Left forelimb (tissue), 1 donor: Measurements from ENCODE around the gene CD300LG.
"Not testable (repeated sequence)": the region's sequence is repeated elsewhere in the genome, so short reads cannot be mapped to it uniquely, and the experiment has no call there.

Experiments used
- DNase-seq: peaks from one replicate; pipeline ENCODE4 v3.0.0-alpha.2; 2018; ENCODE audit warnings: low spot score

The CD300LG gene

DNA sequence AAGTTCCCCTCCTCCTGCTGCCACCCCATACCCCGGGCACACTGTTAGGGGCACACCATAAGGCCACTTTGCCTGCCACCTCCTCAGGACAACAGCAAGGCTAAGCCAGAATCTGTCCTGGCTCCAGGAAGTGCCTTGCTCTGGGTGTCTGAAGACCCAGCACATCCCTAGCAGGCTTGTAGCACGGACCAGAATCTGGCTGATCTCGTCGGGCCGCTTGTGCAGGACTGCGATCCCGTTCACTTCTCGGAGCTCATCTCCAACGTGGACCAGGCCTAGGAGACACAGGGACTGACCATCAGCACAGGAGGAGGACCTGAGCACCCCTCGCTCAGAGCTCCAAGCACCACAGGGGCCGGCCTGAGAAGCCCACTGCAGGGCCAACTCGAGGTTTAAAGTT is 21.4 kb upstream of the CD300LG start:
- DNase-seq: no peak

- DNase-seq: no peak
Observed at GRCh38 chr17:43826206-43826605, 20.8 kb upstream of the CD300LG start.

DNA sequence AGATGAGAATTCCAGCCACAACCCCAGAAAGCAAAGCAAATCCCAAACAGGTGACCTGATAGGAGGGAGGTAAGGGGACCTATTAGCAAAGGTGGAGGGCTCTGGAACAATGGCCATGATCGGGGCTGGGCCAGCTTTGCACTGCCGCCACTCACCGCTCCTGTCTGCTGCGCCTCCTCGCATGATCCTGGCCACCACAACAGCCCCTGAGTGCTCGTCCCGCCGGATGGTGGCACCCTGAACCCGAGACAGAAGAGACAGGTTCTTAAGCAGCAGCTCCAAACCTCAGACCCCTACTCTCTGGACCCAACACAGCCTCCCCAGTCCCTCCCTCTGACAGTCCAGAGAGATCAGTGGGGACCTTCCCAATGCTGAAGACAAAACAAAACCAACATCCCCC is 19.4 kb upstream of the CD300LG start:
- no peak for DNase-seq

GRCh38 chr17:43829738-43830137 is 17.2 kb upstream of the CD300LG start:
- DNase-seq: no peak

DNA sequence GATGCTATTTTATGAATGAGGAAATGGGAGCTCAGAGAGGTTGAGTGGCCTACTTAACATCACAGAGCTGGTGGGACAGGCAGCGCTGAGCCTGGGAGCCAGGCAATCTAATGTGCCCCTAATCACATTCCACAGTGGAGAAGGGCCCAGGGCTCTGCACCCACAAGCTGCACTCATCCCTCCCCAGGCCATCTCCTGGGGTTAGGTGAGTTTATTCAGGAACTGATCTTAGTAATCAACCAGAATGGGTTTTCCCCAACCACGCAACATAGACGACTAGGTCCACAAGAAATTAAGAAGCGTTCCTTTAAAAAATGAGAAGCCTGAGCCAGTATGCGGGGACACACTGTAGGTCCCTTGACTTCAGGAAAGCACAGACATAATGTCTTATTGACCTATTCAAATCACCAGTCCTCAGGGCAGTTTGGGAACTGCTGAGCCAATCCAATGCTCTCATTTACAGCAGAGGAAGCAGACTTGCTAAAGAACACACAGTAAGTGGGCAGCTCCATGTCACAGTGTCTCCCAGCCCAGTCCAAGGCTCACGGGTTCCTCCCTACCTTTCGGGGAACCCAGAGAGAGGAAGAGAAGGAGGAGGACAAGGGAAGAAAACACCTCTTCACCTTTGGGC is 16.4 kb upstream of the CD300LG start:
- no peak for DNase-seq

- DNase-seq: no peak
Observed at GRCh38 chr17:43831633-43832032, 15.3 kb upstream of the CD300LG start.

DNA sequence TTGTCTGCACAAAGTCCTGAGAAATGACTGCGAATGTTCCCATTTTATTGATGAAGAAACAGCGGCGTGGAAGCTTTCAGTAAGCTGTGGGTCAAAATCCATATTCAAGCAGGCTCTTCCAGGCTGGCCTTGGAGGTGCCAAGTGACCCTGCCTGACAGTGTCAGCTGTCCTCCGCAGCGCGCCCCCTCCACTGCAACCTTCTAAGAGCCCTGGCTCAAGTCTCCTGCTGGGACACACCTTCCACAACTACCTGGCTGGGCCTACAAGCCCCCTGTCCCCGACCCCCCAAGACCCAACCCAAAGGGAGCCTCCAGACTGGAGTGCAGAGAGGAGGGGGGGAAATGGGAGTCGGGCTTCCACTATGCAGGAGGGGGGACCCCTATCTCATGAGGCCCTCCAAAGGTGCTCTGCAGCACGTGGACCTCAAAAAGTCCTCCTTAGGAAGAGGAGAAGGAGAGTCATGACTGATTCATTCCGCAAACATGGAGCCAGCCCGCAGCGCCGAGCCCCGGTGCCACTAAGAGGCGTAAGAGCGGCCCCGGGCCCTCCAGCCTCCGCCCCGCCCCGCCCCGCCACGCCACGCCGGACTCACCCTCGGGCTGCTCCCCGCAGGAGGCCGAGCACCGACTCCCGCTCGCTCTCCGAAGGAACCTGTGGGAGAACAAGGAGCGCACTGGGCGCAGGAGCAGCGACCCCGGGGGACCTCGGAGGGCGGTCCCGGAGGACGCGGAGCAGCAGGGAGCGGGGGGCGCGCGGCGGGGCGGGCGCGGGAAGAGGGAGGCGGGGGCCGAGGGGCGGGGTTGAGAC is 14.6 kb upstream of the CD300LG start:
- DNase-seq: peak; percentile 74

GRCh38 chr17:43832976-43833829 is 13.8 kb upstream of the CD300LG start, which contains the start of gene MPP3:
Gene MPP3, minus strand, starts transcription at chr17:43833146. Its CDS starts 1,240 bp downstream, at chr17:43831906.
- DNase-seq: peak; percentile 78

GRCh38 chr17:43834106-43834505 is 12.9 kb upstream of the CD300LG start:
- DNase-seq: no peak

- no peak for DNase-seq
Observed at GRCh38 chr17:43839670-43840108, 7.3 kb upstream of the CD300LG start.

- no peak for DNase-seq
Observed at GRCh38 chr17:43840814-43841213, 6.2 kb upstream of the CD300LG start.

- DNase-seq: no peak
Observed at GRCh38 chr17:43841282-43841681, 5.7 kb upstream of the CD300LG start.

GRCh38 chr17:43842091-43842974 is 4.6 kb upstream of the CD300LG start:
- not testable (repeated sequence) for DNase-seq

- DNase-seq: no peak
Observed at GRCh38 chr17:43842975-43843325, 4.0 kb upstream of the CD300LG start.

- no peak for DNase-seq
Observed at GRCh38 chr17:43844241-43844640, 2.7 kb upstream of the CD300LG start.

DNA sequence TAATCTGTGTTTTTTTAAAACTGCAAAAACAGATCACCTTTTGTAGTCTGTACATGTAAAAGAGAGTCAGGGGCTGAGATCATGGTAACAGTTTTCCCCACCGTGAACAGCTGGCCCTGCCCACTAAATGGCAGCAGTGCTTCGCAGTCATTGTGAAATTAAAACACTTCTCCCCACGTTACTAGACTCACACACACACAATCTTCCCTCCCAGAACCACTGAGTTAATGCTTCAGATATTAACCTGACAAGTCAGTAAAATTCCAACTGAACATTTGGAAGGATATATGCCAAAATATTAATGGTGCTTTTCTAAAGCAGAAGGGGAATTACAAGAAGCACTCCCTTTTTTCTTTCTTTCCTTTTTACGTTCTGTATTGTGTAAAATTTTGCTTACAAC is 1.2 kb upstream of the CD300LG start:
- no peak for DNase-seq

DNA sequence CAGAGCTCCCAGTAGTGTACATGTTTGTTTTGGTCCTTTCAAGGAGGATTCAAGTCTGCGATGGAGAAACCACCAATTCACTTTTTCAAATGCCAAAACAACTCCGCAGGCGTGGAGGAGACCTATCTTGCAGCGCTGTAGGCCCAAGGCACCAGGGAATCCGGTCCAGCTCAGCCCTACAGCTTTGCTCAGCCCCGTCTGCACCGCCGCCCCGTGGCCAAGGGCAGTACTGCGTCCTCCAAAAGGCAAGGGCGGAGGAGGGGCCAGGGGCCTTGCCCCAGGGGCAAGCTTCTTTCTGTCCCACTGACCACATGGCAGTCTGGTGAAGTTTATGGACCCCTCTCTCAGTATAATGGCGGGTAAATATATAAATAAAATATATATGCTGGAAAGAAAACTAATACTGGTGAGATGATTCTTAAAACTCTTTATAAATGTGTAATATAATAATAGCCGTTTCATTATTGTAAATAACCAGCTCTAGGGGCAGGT is 709 bp upstream of the CD300LG start:
- peak; percentile 85 for DNase-seq

GRCh38 chr17:43848601-43849000 is 1.6 kb downstream of the CD300LG start:
- no peak for DNase-seq

DNA sequence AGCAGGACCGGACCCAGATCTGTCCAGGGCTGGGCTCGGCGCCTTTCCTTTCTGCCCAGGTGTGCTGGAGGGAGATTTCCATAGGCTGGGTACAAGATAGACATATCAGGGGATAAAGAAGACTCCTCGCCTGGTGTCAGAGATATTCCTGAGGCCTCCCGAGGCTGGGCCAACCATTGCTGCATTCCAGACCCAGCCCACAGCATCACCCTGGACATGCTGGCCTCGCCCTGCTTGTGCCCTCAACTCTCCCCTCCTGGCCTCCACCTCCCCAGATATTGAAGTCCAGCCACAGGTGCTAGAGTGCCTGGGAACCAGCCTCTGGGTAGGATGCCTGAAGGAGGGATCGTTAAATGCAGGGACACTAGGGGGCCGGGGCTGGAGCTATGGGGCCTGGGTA is 2.1 kb downstream of the CD300LG start:
- DNase-seq: no peak

DNA sequence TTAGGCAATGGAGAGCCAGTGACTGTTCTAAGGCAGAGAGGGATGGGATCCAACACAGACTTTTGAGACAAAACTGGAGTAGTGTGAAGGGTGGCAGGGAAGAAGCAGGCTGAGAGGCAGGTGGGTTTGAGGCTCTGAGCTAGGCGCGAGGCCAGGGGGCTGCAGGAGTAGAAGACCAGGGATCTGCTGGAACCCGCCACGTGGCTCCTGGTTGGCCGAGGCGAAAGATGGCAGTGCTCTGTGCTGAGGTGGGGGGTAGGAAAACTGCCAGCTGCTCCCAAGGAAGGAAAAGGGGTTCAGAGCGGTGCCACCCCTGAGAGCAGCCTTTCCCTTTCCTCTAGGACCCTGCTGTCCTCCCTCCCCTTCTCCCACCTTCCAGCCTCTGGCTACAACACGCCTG is 5.6 kb downstream of the CD300LG start:
- no peak for DNase-seq

- no peak for DNase-seq
Observed at GRCh38 chr17:43853546-43853945, 6.6 kb downstream of the CD300LG start.
